Measurements from ENCODE around the gene MORC3.
A peak's percentile ranks its signal among the peaks of the same experiment; 100 is the strongest.
"Not testable (repeated sequence)": the region's sequence is repeated elsewhere in the genome, so short reads cannot be mapped to it uniquely, and the experiment has no call there.

The MORC3 gene

GRCh38 chr21:36381841-36382589, 62.0 kb downstream of the MORC3 start:
- FAIRE-seq (no peak), DNase-seq (ENCODE audit: low spot score) (peak; percentile 23)

- not testable (repeated sequence) for FAIRE-seq; DNase-seq (ENCODE audit: low spot score)
Observed at GRCh38 chr21:36382722-36383121, 62.7 kb downstream of the MORC3 start.

GRCh38 chr21:36384885-36385232, 64.9 kb downstream of the MORC3 start:
- DNase-seq (ENCODE audit: low spot score) (no peak), FAIRE-seq (no peak)

GRCh38 chr21:36385233-36386030, 65.4 kb downstream of the MORC3 start, which contains the start of gene CHAF1B:
TSS of gene CHAF1B (plus strand) at chr21:36385392. CDS start at chr21:36386137, 745 bp downstream.
- peak; percentile 59 for DNase-seq (ENCODE audit: low spot score)
- no peak for FAIRE-seq

- no peak for FAIRE-seq
Observed at GRCh38 chr21:36386031-36386642, 66.1 kb downstream of the MORC3 start.

GRCh38 chr21:36388096-36388495, 68.1 kb downstream of the MORC3 start:
- no peak for FAIRE-seq
- DNase-seq (ENCODE audit: low spot score), result no peak

More at GRCh38 chr21:36386031-36386642, 66.1 kb downstream of the MORC3 start:
- DNase-seq (ENCODE audit: low spot score), result no peak

GRCh38 chr21:36388835-36389234, 68.8 kb downstream of the MORC3 start:
- FAIRE-seq, result no peak

GRCh38 chr21:36391649-36392048, 71.7 kb downstream of the MORC3 start:
- not testable (repeated sequence) for DNase-seq (ENCODE audit: low spot score); FAIRE-seq

More at GRCh38 chr21:36388835-36389234, 68.8 kb downstream of the MORC3 start:
- no peak for DNase-seq (ENCODE audit: low spot score)

GRCh38 chr21:36395353-36396111, 75.5 kb downstream of the MORC3 start:
- DNase-seq (ENCODE audit: low spot score), result no peak
- no peak for FAIRE-seq

GRCh38 chr21:36396325-36396724, 76.3 kb downstream of the MORC3 start:
- FAIRE-seq (no peak), DNase-seq (ENCODE audit: low spot score) (no peak)

- no peak for FAIRE-seq
- DNase-seq (ENCODE audit: low spot score), result no peak
Observed at GRCh38 chr21:36396971-36397370, 77.0 kb downstream of the MORC3 start.

GRCh38 chr21:36397606-36398005, 77.6 kb downstream of the MORC3 start:
- FAIRE-seq, result no peak

GRCh38 chr21:36399736-36400135, 79.7 kb downstream of the MORC3 start:
- not testable (repeated sequence) for FAIRE-seq; DNase-seq (ENCODE audit: low spot score)

More at GRCh38 chr21:36397606-36398005, 77.6 kb downstream of the MORC3 start:
- no peak for DNase-seq (ENCODE audit: low spot score)

GRCh38 chr21:36400719-36401118, 80.7 kb downstream of the MORC3 start:
- FAIRE-seq, result no peak
- no peak for DNase-seq (ENCODE audit: low spot score)

GRCh38 chr21:36402339-36402738, 82.3 kb downstream of the MORC3 start:
- FAIRE-seq, result no peak
- DNase-seq (ENCODE audit: low spot score), result no peak

GRCh38 chr21:36403713-36404112, 83.7 kb downstream of the MORC3 start:
- no peak for FAIRE-seq
- no peak for DNase-seq (ENCODE audit: low spot score)

- FAIRE-seq (no peak), DNase-seq (ENCODE audit: low spot score) (no peak)
Observed at GRCh38 chr21:36408568-36408967, 88.6 kb downstream of the MORC3 start.

GRCh38 chr21:36411301-36411700, 91.3 kb downstream of the MORC3 start:
- FAIRE-seq, result no peak
- DNase-seq (ENCODE audit: low spot score), result no peak

- DNase-seq (ENCODE audit: low spot score) (no peak), FAIRE-seq (no peak)
Observed at GRCh38 chr21:36412916-36413315, 92.9 kb downstream of the MORC3 start.

GRCh38 chr21:36415375-36415774, 95.4 kb downstream of the MORC3 start:
- DNase-seq (ENCODE audit: low spot score) (no peak), FAIRE-seq (no peak)

- FAIRE-seq (no peak), DNase-seq (ENCODE audit: low spot score) (no peak)
Observed at GRCh38 chr21:36419241-36419640, 99.2 kb downstream of the MORC3 start.

Measured in RCC 7860 (cell line).